Measurements from ENCODE around the gene C3orf38. TPM values are rescaled to one million over a fixed set of nuclear protein-coding genes. Genes with fewer than 3 reads are reported as not detected.
A peak's percentile ranks its signal among the peaks of the same experiment; 100 is the strongest.

Gene C3orf38
- total and polyA plus RNA-seq, 2 experiments from 2014 or later: 22.2 to 30.5 TPM

GRCh38 chr3:88114878-88115549, 34.7 kb upstream of the C3orf38 start:
- no peaks in the 10 kb centered on the region for H3K27me3 Mint-ChIP-seq (ENCODE audit: insufficient read depth, low read depth, poor library complexity)
- ATAC-seq (no peak), DNase-seq (ENCODE audit: low spot score) (no peak)
- H3K27ac ChIP-seq (ENCODE audit: low read depth): no peak overlapping the region
- no peak overlapping the region for H3K4me3 ChIP-seq
- no peak overlapping the region for H3K4me2 ChIP-seq
- H3K9me2 ChIP-seq (ENCODE audit: insufficient read depth): no peaks in the 10 kb centered on the region
- TF ChIP-seq REST (IDR thresholded peaks at IDR 0.05; ENCODE audit: unreplicated experiment): no peak
- H3K4me1 ChIP-seq (ENCODE audit: insufficient read depth): peaks cover 3% of the 10 kb centered on the region; the same call in 1 of the 2 replicates
- no peaks in the 10 kb centered on the region for H3K9me3 Mint-ChIP-seq
- H3K4me1 Mint-ChIP-seq: peaks cover 2% of the 10 kb centered on the region; the same call in 2 of the 3 replicates
- H3F3A ChIP-seq (replicated peaks; ENCODE audit: low read depth): no peaks in the 10 kb centered on the region
- no peaks in the 10 kb centered on the region for H3K36me3 Mint-ChIP-seq (ENCODE audit: low read depth)
- no peak overlapping the region for H3K4me3 Mint-ChIP-seq
- H3K27me3 ChIP-seq (ENCODE audit: insufficient read depth): no peaks in the 10 kb centered on the region
- H2AFZ ChIP-seq: no peak overlapping the region
- H3K27ac Mint-ChIP-seq: no peak overlapping the region
- H4K20me1 ChIP-seq (replicated peaks; ENCODE audit: insufficient read depth): no peaks in the 10 kb centered on the region; the same call in 1 of the 2 replicates
- H3K79me2 ChIP-seq (replicated peaks; ENCODE audit: insufficient read depth): peaks cover 6% of the 10 kb centered on the region; the same call in 1 of the 2 replicates
- H3K36me3 ChIP-seq (ENCODE audit: insufficient read depth): no peaks in the 10 kb centered on the region

DNA sequence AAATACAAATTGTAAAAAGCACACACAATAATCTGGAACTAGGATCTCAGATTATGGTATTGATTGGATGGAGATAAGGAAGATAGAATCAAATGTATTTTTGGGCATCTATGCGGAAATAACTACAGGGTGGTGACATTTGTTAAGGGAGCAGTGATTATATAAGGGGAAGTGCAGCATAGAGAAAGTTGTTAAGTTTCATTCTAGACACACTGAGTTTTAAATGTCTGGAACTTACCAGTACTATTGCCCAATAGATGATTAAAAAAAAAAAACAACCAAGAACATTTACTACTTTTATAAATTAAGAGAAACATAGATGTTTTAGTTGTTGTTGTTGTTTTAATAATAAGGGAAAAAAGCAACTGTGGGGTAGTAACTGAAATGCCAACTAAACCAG, 32.1 kb upstream of the C3orf38 start:
- Histone ChIP-seq H3K4me1 (ENCODE audit: insufficient read depth) (peaks cover 3% of the 10 kb centered on the region; the same call in 1 of the 2 replicates), H3K4me2 (no peak overlapping the region), H3F3A (replicated peaks; ENCODE audit: low read depth) (no peaks in the 10 kb centered on the region), H3K27me3 (ENCODE audit: insufficient read depth) (no peaks in the 10 kb centered on the region), H3K9me2 (ENCODE audit: insufficient read depth) (no peaks in the 10 kb centered on the region), H4K20me1 (replicated peaks; ENCODE audit: insufficient read depth) (no peaks in the 10 kb centered on the region; the same call in 1 of the 2 replicates), H3K27ac (ENCODE audit: low read depth) (peak overlapping the region; percentile 6; the same call in 1 of the 2 replicates), H3K4me3 (no peak overlapping the region), H3K36me3 (ENCODE audit: insufficient read depth) (no peaks in the 10 kb centered on the region), H2AFZ (no peak overlapping the region), H3K79me2 (replicated peaks; ENCODE audit: insufficient read depth) (peaks cover 6% of the 10 kb centered on the region; the same call in 1 of the 2 replicates)
- Mint-ChIP-seq H3K27ac (no peak overlapping the region), H3K27me3 (ENCODE audit: insufficient read depth, low read depth, poor library complexity) (no peaks in the 10 kb centered on the region), H3K4me3 (no peak overlapping the region), H3K9me3 (no peaks in the 10 kb centered on the region), H3K4me1 (peaks cover 2% of the 10 kb centered on the region; the same call in 2 of the 3 replicates), H3K36me3 (ENCODE audit: low read depth) (no peaks in the 10 kb centered on the region)
- ATAC-seq (no peak), DNase-seq (ENCODE audit: low spot score) (no peak)
- TF ChIP-seq, protein P1, sequence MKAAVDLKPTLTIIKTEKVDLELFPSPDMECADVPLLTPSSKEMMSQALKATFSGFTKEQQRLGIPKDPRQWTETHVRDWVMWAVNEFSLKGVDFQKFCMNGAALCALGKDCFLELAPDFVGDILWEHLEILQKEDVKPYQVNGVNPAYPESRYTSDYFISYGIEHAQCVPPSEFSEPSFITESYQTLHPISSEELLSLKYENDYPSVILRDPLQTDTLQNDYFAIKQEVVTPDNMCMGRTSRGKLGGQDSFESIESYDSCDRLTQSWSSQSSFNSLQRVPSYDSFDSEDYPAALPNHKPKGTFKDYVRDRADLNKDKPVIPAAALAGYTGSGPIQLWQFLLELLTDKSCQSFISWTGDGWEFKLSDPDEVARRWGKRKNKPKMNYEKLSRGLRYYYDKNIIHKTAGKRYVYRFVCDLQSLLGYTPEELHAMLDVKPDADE (IDR thresholded peaks at IDR 0.05): no peak
- TF ChIP-seq ZNF331 (CRISPR knock-in tag; IDR thresholded peaks at IDR 0.05; ENCODE audit: low read depth): no peak
- no peak for TF ChIP-seq ZNF462 (CRISPR knock-in tag; IDR thresholded peaks at IDR 0.05)
- TF ChIP-seq ZNF114 (CRISPR knock-in tag; IDR thresholded peaks at IDR 0.05): no peak
- no peak for TF ChIP-seq REST (IDR thresholded peaks at IDR 0.05; ENCODE audit: unreplicated experiment)

All from GM23338 (cell line).